ENCODE data around the gene PGPEP1.

The PGPEP1 gene

GRCh38 chr19:18414504-18415177 is 74.2 kb downstream of the PGPEP1 start:
- peaks cover 40% of the 10 kb centered on the region for H3K4me1 ChIP-seq (ENCODE audit: control insufficient read depth, insufficient read depth, low read length)
- no peak overlapping the region for H3K9ac ChIP-seq (ENCODE audit: low read length)
- no peak overlapping the region for H3K27ac ChIP-seq (ENCODE audit: low read depth, low read length)
- no peaks in the 10 kb centered on the region for H3K9me3 ChIP-seq (ENCODE audit: control insufficient read depth, insufficient read depth, low read depth, low read length)
- no peak overlapping the region for H3K4me3 ChIP-seq (ENCODE audit: low read depth, low read length)
- peaks cover 13% of the 10 kb centered on the region for H3K27me3 ChIP-seq (ENCODE audit: control insufficient read depth, insufficient read depth, low read length)
- H3K36me3 ChIP-seq (ENCODE audit: control insufficient read depth, insufficient read depth, low read length), result no peaks in the 10 kb centered on the region

- no peaks in the 10 kb centered on the region for H3K36me3 ChIP-seq (ENCODE audit: control insufficient read depth, insufficient read depth, low read length)
- H3K4me3 ChIP-seq (ENCODE audit: low read depth, low read length), result no peak overlapping the region
- H3K27ac ChIP-seq (ENCODE audit: low read depth, low read length), result no peak overlapping the region
- H3K27me3 ChIP-seq (ENCODE audit: control insufficient read depth, insufficient read depth, low read length), result peaks cover 19% of the 10 kb centered on the region
- no peak overlapping the region for H3K9ac ChIP-seq (ENCODE audit: low read length)
- peaks cover 40% of the 10 kb centered on the region for H3K4me1 ChIP-seq (ENCODE audit: control insufficient read depth, insufficient read depth, low read length)
- H3K9me3 ChIP-seq (ENCODE audit: control insufficient read depth, insufficient read depth, low read depth, low read length), result no peaks in the 10 kb centered on the region
Measured at GRCh38 chr19:18415178-18415867, 74.9 kb downstream of the PGPEP1 start.

- H3K4me1 ChIP-seq (ENCODE audit: control insufficient read depth, insufficient read depth, low read length), result peaks cover 40% of the 10 kb centered on the region
Measured at GRCh38 chr19:18416778-18417249, 76.4 kb downstream of the PGPEP1 start.

GRCh38 chr19:18417250-18418028 is 77.0 kb downstream of the PGPEP1 start:
- Histone ChIP-seq H3K27ac (ENCODE audit: low read depth, low read length) (peak overlapping the region; percentile 86; the same call in 1 of the 2 replicates), H3K4me1 (ENCODE audit: control insufficient read depth, insufficient read depth, low read length) (peaks cover 40% of the 10 kb centered on the region), H3K27me3 (ENCODE audit: control insufficient read depth, insufficient read depth, low read length) (peaks cover 28% of the 10 kb centered on the region), H3K9ac (ENCODE audit: low read length) (peak overlapping the region; percentile 69), H3K36me3 (ENCODE audit: control insufficient read depth, insufficient read depth, low read length) (no peaks in the 10 kb centered on the region), H3K9me3 (ENCODE audit: control insufficient read depth, insufficient read depth, low read depth, low read length) (no peaks in the 10 kb centered on the region), H3K4me3 (ENCODE audit: low read depth, low read length) (peak overlapping the region; percentile 70)

More at GRCh38 chr19:18416778-18417249, 76.4 kb downstream of the PGPEP1 start:
- Histone ChIP-seq H3K27ac (ENCODE audit: low read depth, low read length) (peak overlapping the region; percentile 86), H3K9ac (ENCODE audit: low read length) (peak overlapping the region; percentile 82), H3K27me3 (ENCODE audit: control insufficient read depth, insufficient read depth, low read length) (peaks cover 28% of the 10 kb centered on the region), H3K9me3 (ENCODE audit: control insufficient read depth, insufficient read depth, low read depth, low read length) (no peaks in the 10 kb centered on the region), H3K36me3 (ENCODE audit: control insufficient read depth, insufficient read depth, low read length) (no peaks in the 10 kb centered on the region), H3K4me3 (ENCODE audit: low read depth, low read length) (peak overlapping the region; percentile 70)

GRCh38 chr19:18418029-18418482 is 77.7 kb downstream of the PGPEP1 start:
- Histone ChIP-seq H3K27ac (ENCODE audit: low read depth, low read length) (no peak overlapping the region), H3K4me3 (ENCODE audit: low read depth, low read length) (peak overlapping the region; percentile 54), H3K9me3 (ENCODE audit: control insufficient read depth, insufficient read depth, low read depth, low read length) (no peaks in the 10 kb centered on the region), H3K36me3 (ENCODE audit: control insufficient read depth, insufficient read depth, low read length) (no peaks in the 10 kb centered on the region), H3K9ac (ENCODE audit: low read length) (no peak overlapping the region), H3K27me3 (ENCODE audit: control insufficient read depth, insufficient read depth, low read length) (peaks cover 28% of the 10 kb centered on the region), H3K4me1 (ENCODE audit: control insufficient read depth, insufficient read depth, low read length) (peaks cover 40% of the 10 kb centered on the region)

- peaks cover 40% of the 10 kb centered on the region for H3K4me1 ChIP-seq (ENCODE audit: control insufficient read depth, insufficient read depth, low read length)
- peak overlapping the region; percentile 31 for H3K9ac ChIP-seq (ENCODE audit: low read length)
- H3K4me3 ChIP-seq (ENCODE audit: low read depth, low read length), result peak overlapping the region; percentile 54
- no peak overlapping the region for H3K27ac ChIP-seq (ENCODE audit: low read depth, low read length)
- H3K36me3 ChIP-seq (ENCODE audit: control insufficient read depth, insufficient read depth, low read length), result no peaks in the 10 kb centered on the region
- H3K9me3 ChIP-seq (ENCODE audit: control insufficient read depth, insufficient read depth, low read depth, low read length), result no peaks in the 10 kb centered on the region
- H3K27me3 ChIP-seq (ENCODE audit: control insufficient read depth, insufficient read depth, low read length), result peaks cover 28% of the 10 kb centered on the region
Measured at GRCh38 chr19:18418483-18419194, 78.2 kb downstream of the PGPEP1 start.

- no peaks in the 10 kb centered on the region for H3K36me3 ChIP-seq (ENCODE audit: control insufficient read depth, insufficient read depth, low read length)
- peaks cover 43% of the 10 kb centered on the region for H3K4me1 ChIP-seq (ENCODE audit: control insufficient read depth, insufficient read depth, low read length)
- H3K4me3 ChIP-seq (ENCODE audit: low read depth, low read length), result peak within 1 kb of the TSS; percentile 54
- peaks cover 28% of the 10 kb centered on the region for H3K27me3 ChIP-seq (ENCODE audit: control insufficient read depth, insufficient read depth, low read length)
- no peaks in the 10 kb centered on the region for H3K9me3 ChIP-seq (ENCODE audit: control insufficient read depth, insufficient read depth, low read depth, low read length)
- no peak within 1 kb of the TSS for H3K27ac ChIP-seq (ENCODE audit: low read depth, low read length)
- H3K9ac ChIP-seq (ENCODE audit: low read length), result peak within 1 kb of the TSS; percentile 67
Measured at GRCh38 chr19:18419195-18419698, 78.8 kb downstream of the PGPEP1 start, which contains the start of gene SSBP4. Gene SSBP4, plus strand, starts transcription at chr19:18419398. Its CDS starts 251 bp downstream, at chr19:18419649.

All from HUES6 (cell line).